Fibroblast of villous mesenchyme (primary cell): ENCODE measurements around the gene ABHD3. TPM values are rescaled to one million over a fixed set of nuclear protein-coding genes. Genes with fewer than 3 reads are reported as not detected.
A peak's percentile ranks its signal among the peaks of the same experiment; 100 is the strongest.
"Not testable (repeated sequence)": the region's sequence is repeated elsewhere in the genome, so short reads cannot be mapped to it uniquely, and the experiment has no call there.

Experiments used
- DNase-seq: peaks from one replicate; pipeline ENCODE4 v3.0.0-alpha.2; 2010; ENCODE audit warnings: low read depth
- H3K4me3 ChIP-seq: 2 replicates; pipeline ENCODE4 v1.5.1; 2011; ENCODE audit warnings: low read depth, mild to moderate bottlenecking, low read length
- total RNA-seq: library from RNA; depleted of rRNA; stranded (reverse); fragments of >200 nt; gene quantifications from 2 replicates; pipeline ENCODE4 v1.2.3, GENCODE V29; 2012
- TF ChIP-seq, protein P1 (sequence below): IDR thresholded peaks from 2 replicates; pipeline ENCODE4 v1.5.1; 2012; ENCODE audit warnings: low read depth, mild to moderate bottlenecking, low read length; ENCODE audit not compliant: insufficient read depth

ABHD3 gene
- total RNA-seq, 1 donor: 8.6 TPM

DNA sequence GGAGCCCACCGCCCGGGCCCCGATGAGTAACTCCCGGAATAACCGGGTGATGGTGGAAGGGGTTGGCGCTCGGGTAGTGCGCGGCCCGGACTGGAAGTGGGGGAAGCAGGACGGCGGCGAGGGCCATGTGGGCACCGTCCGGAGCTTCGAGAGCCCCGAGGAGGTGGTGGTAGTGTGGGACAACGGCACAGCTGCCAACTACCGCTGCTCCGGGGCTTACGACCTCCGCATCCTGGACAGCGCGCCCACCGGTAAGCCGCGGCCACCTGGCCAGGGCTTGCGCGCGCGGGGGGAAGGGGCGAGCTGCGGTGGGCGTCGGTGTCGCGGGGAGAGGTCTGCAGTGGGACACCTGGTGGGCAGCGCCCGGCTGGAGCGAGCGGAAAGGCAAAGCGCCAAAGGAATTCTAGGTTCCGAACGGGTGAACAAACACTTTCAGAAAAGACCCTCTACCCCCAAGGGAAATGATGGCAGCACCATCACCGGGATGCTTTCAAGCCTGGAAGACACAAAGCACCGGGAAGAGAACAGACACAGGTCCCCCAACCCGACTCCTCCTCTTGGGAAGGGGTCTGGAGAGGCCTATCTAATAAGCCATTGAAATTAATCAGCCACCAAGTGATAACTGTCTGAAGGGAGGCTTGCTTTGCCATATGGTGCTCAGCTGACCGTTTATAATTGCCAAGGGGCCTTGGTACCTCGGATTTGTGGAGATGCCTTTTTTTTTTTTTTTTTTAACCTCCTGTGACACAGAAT, 37.2 kb upstream of the ABHD3 start:
- peak overlapping the region; percentile 91 for H3K4me3 ChIP-seq
- peak; percentile 21 for DNase-seq
- TF ChIP-seq, protein P1, sequence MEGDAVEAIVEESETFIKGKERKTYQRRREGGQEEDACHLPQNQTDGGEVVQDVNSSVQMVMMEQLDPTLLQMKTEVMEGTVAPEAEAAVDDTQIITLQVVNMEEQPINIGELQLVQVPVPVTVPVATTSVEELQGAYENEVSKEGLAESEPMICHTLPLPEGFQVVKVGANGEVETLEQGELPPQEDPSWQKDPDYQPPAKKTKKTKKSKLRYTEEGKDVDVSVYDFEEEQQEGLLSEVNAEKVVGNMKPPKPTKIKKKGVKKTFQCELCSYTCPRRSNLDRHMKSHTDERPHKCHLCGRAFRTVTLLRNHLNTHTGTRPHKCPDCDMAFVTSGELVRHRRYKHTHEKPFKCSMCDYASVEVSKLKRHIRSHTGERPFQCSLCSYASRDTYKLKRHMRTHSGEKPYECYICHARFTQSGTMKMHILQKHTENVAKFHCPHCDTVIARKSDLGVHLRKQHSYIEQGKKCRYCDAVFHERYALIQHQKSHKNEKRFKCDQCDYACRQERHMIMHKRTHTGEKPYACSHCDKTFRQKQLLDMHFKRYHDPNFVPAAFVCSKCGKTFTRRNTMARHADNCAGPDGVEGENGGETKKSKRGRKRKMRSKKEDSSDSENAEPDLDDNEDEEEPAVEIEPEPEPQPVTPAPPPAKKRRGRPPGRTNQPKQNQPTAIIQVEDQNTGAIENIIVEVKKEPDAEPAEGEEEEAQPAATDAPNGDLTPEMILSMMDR: peak; percentile 10

DNA sequence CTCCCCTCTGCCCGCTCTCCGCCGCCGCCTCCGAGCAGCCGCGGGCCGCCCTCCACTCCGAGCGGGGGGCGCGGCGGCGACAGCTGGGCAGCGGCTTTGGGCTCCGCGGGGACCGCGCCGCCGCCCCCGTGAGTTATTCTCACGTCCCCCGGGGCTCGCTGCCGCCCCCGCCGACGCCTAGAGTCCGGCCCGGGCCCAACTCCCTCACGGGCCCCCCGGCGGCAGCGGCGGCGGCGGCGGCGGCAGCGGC, 36.7 kb upstream of the ABHD3 start:
- TF ChIP-seq, protein P1: no peak
- no peak for DNase-seq
- H3K4me3 ChIP-seq: peak overlapping the region; percentile 91

DNA sequence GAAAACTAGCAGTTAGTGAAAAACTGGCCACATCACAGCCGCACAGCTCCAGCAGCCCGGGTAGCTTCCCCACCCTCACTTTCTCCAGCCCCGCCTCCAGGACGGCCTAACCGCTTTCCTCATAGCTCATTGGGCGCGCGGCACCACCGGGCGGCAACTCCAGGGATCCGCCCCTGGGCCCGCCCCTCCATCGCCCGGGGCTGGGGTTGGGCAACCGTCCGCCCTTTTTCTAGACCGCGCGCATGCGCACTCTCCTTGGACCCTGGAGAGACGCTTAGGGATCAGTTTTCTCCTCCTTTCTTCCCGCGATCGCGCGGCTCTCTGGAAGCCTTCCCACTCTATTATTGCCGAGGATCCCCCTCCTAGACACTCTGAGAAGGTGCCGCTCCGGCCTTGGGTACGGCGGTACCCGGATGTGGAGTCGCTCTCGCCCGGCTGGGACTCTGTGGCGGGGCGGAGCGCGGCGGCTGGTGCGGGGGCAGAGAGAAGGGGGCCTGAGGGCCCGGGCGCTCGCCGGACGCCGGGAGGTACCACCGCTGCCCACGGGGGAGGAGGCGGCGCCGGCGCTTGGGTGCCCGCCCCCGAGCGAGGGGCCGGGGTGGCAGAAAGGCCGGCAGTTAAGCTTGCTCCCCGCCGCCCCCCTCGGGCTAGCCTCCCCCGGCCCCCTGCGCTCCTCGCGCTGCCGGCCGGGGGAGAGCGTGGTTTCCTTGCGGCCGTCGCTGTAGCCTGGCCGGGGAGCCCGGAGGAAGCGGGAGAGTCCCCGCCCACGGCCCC, 36.2 kb upstream of the ABHD3 start, which contains the start of gene MIB1:
TSS of gene MIB1 (plus strand) at position 255 of the 774 bp plus-strand sequence. CDS start 792 bp downstream, outside the sequence.
- DNase-seq: peak; percentile 97
- TF ChIP-seq, protein P1: no peak

DNA sequence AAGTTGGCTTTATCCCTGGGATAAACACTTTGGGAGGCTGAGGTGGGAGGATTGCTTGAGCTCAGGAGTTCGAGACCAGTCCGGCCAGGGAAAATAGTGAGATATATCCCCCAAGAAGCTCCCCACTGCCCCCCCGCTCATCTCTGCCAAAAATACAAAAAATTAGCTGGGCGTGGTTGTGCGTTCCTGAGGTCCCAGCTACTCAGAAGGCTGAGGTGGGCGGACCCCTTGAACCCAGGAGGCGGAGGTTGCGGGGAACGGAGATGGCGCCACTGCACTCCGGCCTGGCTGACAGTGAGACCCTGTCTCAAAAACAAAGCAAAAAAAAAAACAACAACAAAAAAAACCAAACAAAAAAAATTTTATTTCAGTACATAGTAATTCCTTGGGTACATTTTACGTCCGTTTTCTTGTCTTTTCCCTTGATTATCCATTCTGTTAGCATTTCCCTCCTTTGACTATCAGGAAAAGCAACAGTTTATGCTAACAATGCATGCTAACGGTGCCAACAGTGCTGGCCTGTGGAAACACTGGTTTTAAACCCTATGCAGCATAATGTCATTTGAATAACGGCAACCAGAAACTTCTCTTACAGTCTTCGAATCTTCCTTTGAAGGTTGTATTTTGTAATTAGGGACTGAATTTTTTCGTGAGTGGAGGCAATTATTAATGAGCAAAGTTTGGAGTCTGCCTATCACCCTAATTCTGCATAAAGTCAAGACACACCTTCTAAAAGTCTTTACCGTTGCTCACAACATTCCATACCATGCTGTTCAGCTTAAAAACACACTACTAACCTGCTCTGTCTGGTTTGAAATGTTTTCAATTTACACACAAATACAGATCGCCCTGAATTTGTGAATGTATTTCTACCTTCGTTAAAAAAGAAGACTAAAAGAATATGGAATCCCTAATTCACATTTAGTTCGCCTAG, 35.3 kb upstream of the ABHD3 start:
- H3K4me3 ChIP-seq: peak overlapping the region; percentile 91
- TF ChIP-seq, protein P1: no peak
- DNase-seq: peak; percentile 8

More for the DNA sequence above, 36.2 kb upstream of the ABHD3 start, which contains the start of gene MIB1:
- peak within 1 kb of the TSS; percentile 91 for H3K4me3 ChIP-seq

GRCh38 chr18:21736926-21737325, 32.4 kb upstream of the ABHD3 start:
- not testable (repeated sequence) for DNase-seq, H3K4me3 ChIP-seq

- DNase-seq: peak; percentile 84
Observed at GRCh38 chr18:21735452-21736015, 31.0 kb upstream of the ABHD3 start.

More at GRCh38 chr18:21735452-21736015, 31.0 kb upstream of the ABHD3 start:
- no peak overlapping the region for H3K4me3 ChIP-seq
- TF ChIP-seq, protein P1: no peak
